Spleen (tissue), 11 donors: ENCODE measurements around the gene PLSCR5. TPM values are rescaled to one million over a fixed set of nuclear protein-coding genes. Genes with fewer than 3 reads are reported as not detected.

Experiments
- DNase-seq: peaks from one replicate; pipeline ENCODE4 v3.0.0-alpha.2; 2020
- H3K27ac ChIP-seq, 8 donors: fragments of 200-600 bp; sonication (generic) in 7 of 8; 1 replicate in 4 of 8; 2 replicates in 4 of 8; pipeline versions ENCODE4 v1.5.0 to v1.8.0; 2016 to 2021; ENCODE audit warnings: inconsistent platforms in 4 of 8, mild to moderate bottlenecking in 4 of 8, moderate library complexity in 1 of 8
- H3K27me3 ChIP-seq, 7 donors: fragments of 200-600 bp; sonication (generic) in 6 of 7; replicated peaks in 1 of 7; 1 replicate in 4 of 7; 2 replicates in 3 of 7; pipeline versions ENCODE4 v1.5.0 to v1.8.0; 2016 to 2021; ENCODE audit warnings: inconsistent platforms in 3 of 7, mild to moderate bottlenecking in 1 of 7
- H3K36me3 ChIP-seq, 6 donors: fragments of 200-600 bp; sonication (generic) in 5 of 6; 1 replicate in 4 of 6; 2 replicates in 2 of 6; pipeline versions ENCODE4 v1.5.0 to v1.8.0; 2016 to 2021; ENCODE audit warnings: inconsistent platforms in 2 of 6
- H3K4me1 ChIP-seq, 6 donors: fragments of 200-600 bp; sonication (generic) in 5 of 6; 1 replicate in 3 of 6; 2 replicates in 3 of 6; pipeline versions ENCODE4 v1.5.0 to v1.8.0; 2016 to 2021; ENCODE audit warnings: inconsistent platforms in 3 of 6
- H3K4me3 ChIP-seq, 8 donors: fragments of 200-600 bp; sonication (generic) in 7 of 8; 1 replicate in 4 of 8; 2 replicates in 4 of 8; pipeline versions ENCODE4 v1.5.0 to v1.8.0; 2016 to 2021; ENCODE audit warnings: inconsistent platforms in 4 of 8, mild to moderate bottlenecking in 4 of 8, moderate library complexity in 2 of 8
- H3K9me3 ChIP-seq, 8 donors: fragments of 200-600 bp; sonication (generic) in 7 of 8; 1 replicate in 4 of 8; 2 replicates in 4 of 8; pipeline versions ENCODE4 v1.5.0 to v1.8.0; 2016 to 2021; ENCODE audit warnings: inconsistent platforms in 4 of 8
- POLR2A ChIP-seq, 3 donors: fragments of 450-650 bp; IDR thresholded peaks; one replicate each; pipeline ENCODE4 v1.5.1; 2017; ENCODE audit warnings: antibody characterized with exemption in 3 of 3, mild to moderate bottlenecking in 1 of 3
- POLR2AphosphoS5 ChIP-seq, 3 donors: sonication (generic); formaldehyde crosslinking; IDR thresholded peaks; one replicate each; pipeline ENCODE4 v1.5.1; 2017; ENCODE audit warnings: antibody characterized with exemption in 3 of 3
- WGBS, 5 donors: extraction: QIAGEN DNeasy Blood & Tissue Kit in 3 of 5; methylation state at CpG; one replicate each; pipeline versions ENCODE4 v1.1.5 to v1.1.7; 2013 to 2018; 5-methylcytosine and 5-hydroxymethylcytosine counted together
- intact Hi-C: fragments of 100-400 bp; cut with DNase I; formaldehyde crosslinking; loops from one replicate; pipeline ENCODE4 v1.15.0; 2023; ENCODE audit warnings: low total_unique reads
- polyA plus RNA-seq, 3 donors: library from polyadenylated mRNA; stranded (reverse); fragments of 200-250 nt; gene quantifications; one replicate each; pipeline ENCODE4 v1.2.1, GENCODE V29; 2013
- total RNA-seq, 7 donors: library from RNA; depleted of rRNA in 3 of 7; stranded (reverse); fragments of >200 nt in 3 of 7; fragmentation: NEBNext Ultra II Directional in 4 of 7; extraction: Animal tissue kit (Norgen Biotek cat#: 25700) in 4 of 7; gene quantifications; one replicate each; pipeline versions ENCODE4 v1.1.0 to v1.2.1, GENCODE V29; 2016 to 2021
- TF ChIP-seq, protein P1 (sequence below), 11 experiments: fragments of 200-600 bp in 7 of 11; fragments of 450-650 bp in 4 of 11; sonication (generic) in 4 of 11; IDR thresholded peaks in 8 of 11; conservative IDR thresholded peaks in 3 of 11; 1 replicate in 7 of 11; 2 replicates in 4 of 11; pipeline versions ENCODE4 v1.4.0 to v1.8.0; 2016 to 2021; ENCODE audit warnings: antibody characterized with exemption in 11 of 11, inconsistent platforms in 4 of 11, mild to moderate bottlenecking in 1 of 11
- donor health status: healthy with polysubstance abuse.
- donor health status: DM: no; HTN: no; CAD: no; lungs with moderate emphysema.
- donor health status: DM: no; HTN: no; CAD: no.
- donor health status: Bipolar disorder and iron deficiency.
- donor health status: healthy.
- donor health status: DM: no; HTN: no; CAD: no.
- donor health status: DM: yes; HTN: yes; CAD: no.

Gene PLSCR5
- total and polyA plus RNA-seq, 10 donors: not detected

DNA sequence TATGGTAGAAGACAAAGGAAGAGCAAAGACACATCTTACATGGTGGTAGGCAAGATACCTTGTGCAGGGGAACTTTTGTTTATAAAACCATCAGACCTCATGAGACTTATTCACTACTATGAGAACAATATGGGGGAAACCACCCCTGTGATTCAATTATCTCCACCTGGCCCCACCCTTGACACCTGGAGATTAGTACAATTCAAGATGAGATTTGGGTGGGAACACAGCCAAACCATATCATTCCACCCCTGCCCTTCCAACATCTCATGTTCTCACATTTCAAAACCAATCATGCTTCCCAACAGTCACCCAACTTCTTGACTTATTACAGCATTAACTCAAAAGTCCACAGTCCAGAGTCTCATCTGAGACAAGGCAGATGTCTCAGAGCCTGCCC, 39.0 kb downstream of the PLSCR5 start:
- no peaks in the 10 kb centered on the region for H3K4me1 ChIP-seq

DNA sequence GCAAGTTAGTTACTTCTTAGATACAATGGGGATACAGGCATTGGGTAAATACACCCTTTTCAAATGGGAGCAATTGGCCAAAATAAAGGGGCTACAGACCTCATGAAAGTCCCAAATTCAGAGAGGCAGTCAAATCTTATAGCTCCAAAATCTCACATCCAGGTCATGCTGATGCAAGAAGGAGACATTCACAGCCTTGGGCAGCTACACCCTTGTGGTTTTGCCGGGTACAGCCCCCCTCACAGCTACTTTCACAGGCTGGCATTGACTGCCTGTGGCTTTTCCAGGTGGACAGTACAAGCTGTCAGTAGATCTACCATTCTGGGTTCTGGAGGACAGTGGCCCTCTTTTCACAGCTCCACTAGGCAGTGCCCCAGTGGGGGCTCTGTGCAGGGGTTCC, 43.3 kb downstream of the PLSCR5 start:
- no peaks in the 10 kb centered on the region for H3K9me3 ChIP-seq

More for the DNA sequence above, 39.0 kb downstream of the PLSCR5 start:
- intact Hi-C loops: no loop called here
- Histone ChIP-seq H3K4me3 (no peak overlapping the region), H3K36me3 (no peaks in the 10 kb centered on the region), H3K27me3 (no peaks in the 10 kb centered on the region), H3K9me3 (no peaks in the 10 kb centered on the region), H3K27ac (no peak overlapping the region)
- DNase-seq: no peak
- no peak for TF ChIP-seq POLR2AphosphoS5 (IDR thresholded peaks at IDR 0.05)

DNA sequence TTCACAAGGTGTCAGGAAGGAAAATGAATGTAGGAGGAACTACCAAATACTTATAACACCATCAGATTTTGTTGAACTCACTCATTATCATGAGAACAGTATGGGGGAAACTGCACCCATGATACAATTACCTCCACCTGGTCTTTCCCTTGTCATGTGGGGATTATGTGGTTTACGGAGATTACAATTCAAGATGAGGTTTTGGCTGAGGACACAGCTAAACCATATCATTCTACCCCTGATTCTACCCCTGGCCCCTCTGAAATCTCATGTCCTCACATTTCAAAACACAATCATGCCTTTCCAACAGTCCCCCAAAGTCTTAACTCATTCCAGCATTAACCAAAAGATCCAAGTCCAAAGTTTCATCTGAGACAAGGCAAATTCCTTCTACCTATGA, 43.7 kb downstream of the PLSCR5 start:
- no peak for DNase-seq
- H3K4me3 ChIP-seq: no peak overlapping the region
- no peaks in the 10 kb centered on the region for H3K27me3 ChIP-seq
- no peak overlapping the region for H3K27ac ChIP-seq
- 91 to 97% (median 95%) methylated on average over 1 of the region's 1 CpG for WGBS, 5 donors
- no peaks in the 10 kb centered on the region for H3K36me3 ChIP-seq
- intact Hi-C loops: no loop called here
- no peaks in the 10 kb centered on the region for H3K9me3 ChIP-seq
- TF ChIP-seq POLR2AphosphoS5 (IDR thresholded peaks at IDR 0.05) (no peak), POLR2A (IDR thresholded peaks at IDR 0.05) (no peak)
- TF ChIP-seq, protein P1, sequence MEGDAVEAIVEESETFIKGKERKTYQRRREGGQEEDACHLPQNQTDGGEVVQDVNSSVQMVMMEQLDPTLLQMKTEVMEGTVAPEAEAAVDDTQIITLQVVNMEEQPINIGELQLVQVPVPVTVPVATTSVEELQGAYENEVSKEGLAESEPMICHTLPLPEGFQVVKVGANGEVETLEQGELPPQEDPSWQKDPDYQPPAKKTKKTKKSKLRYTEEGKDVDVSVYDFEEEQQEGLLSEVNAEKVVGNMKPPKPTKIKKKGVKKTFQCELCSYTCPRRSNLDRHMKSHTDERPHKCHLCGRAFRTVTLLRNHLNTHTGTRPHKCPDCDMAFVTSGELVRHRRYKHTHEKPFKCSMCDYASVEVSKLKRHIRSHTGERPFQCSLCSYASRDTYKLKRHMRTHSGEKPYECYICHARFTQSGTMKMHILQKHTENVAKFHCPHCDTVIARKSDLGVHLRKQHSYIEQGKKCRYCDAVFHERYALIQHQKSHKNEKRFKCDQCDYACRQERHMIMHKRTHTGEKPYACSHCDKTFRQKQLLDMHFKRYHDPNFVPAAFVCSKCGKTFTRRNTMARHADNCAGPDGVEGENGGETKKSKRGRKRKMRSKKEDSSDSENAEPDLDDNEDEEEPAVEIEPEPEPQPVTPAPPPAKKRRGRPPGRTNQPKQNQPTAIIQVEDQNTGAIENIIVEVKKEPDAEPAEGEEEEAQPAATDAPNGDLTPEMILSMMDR (IDR thresholded peaks at IDR 0.05 in 8 of 11, conservative IDR thresholded peaks at IDR 0.05 in 3 of 11): no peak
- H3K4me1 ChIP-seq: peaks cover 0 to 15% (median 0%) of the 10 kb centered on the region in 6 donors

More for the DNA sequence above, 43.3 kb downstream of the PLSCR5 start:
- H3K27me3 ChIP-seq: no peaks in the 10 kb centered on the region
- 53 to 89% (median 70%) methylated on average over 1 of the region's 1 CpG for WGBS, 5 donors
- intact Hi-C loops: no loop called here
- H3K36me3 ChIP-seq: no peaks in the 10 kb centered on the region
- H3K4me1 ChIP-seq: peaks cover 0 to 15% (median 0%) of the 10 kb centered on the region in 6 donors
- DNase-seq: no peak
- H3K4me3 ChIP-seq: no peak overlapping the region
- H3K27ac ChIP-seq: no peak overlapping the region
- TF ChIP-seq POLR2AphosphoS5 (IDR thresholded peaks at IDR 0.05) (no peak), POLR2A (IDR thresholded peaks at IDR 0.05) (no peak)
- TF ChIP-seq, protein P1 (IDR thresholded peaks at IDR 0.05 in 8 of 11, conservative IDR thresholded peaks at IDR 0.05 in 3 of 11): no peak

DNA sequence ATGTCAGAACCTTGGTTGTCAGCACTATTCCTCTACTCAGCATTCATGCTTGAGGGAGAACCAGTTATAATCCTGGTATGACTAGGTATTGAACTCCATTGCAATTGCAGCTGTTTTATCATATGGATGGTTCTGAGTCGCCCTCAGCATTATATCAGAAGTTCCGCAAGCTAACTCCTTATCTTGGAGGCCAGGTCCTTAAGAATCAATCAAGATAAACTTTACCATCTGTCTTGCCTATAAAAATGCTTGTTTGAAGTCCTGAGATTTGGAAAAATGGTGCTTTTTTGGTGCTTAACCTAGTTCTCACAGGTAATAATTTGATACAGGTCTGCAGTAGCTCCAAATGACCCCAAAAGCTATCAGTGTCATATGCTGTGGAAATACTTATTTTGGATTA, 44.5 kb downstream of the PLSCR5 start:
- WGBS, 5 donors: 89 to 97% (median 95%) methylated on average over 2 of the region's 2 CpGs
- TF ChIP-seq POLR2A (IDR thresholded peaks at IDR 0.05) (no peak), POLR2AphosphoS5 (IDR thresholded peaks at IDR 0.05) (no peak)
- TF ChIP-seq, protein P1 (IDR thresholded peaks at IDR 0.05 in 8 of 11, conservative IDR thresholded peaks at IDR 0.05 in 3 of 11): no peak
- H3K4me1 ChIP-seq: peaks cover 0 to 15% (median 0%) of the 10 kb centered on the region in 6 donors
- intact Hi-C loops: no loop called here
- no peaks in the 10 kb centered on the region for H3K9me3 ChIP-seq
- no peaks in the 10 kb centered on the region for H3K36me3 ChIP-seq
- H3K27ac ChIP-seq: no peak overlapping the region
- H3K27me3 ChIP-seq: no peaks in the 10 kb centered on the region
- DNase-seq: no peak
- no peak overlapping the region for H3K4me3 ChIP-seq

DNA sequence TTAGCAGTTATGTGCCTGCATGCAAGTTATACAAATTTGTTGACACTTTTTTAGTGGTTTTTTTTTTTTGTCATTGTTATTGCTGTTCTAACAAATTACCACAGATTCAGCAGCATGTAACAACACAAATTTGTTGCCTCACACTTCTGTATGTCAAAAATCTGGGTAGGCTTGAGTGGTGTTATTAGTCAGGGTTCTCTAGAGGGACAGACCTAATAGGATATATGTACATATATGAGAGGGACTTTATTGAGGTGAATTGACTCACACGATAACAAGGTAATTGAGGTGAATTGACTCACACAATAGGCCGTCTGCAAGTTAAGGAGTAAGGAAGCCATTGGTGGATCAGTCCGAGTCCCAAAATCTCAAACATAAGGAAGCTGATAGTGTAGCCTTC, 45.8 kb downstream of the PLSCR5 start:
- Histone ChIP-seq H3K4me1 (peaks cover 0 to 16% (median 0%) of the 10 kb centered on the region in 6 donors), H3K36me3 (no peaks in the 10 kb centered on the region), H3K9me3 (no peaks in the 10 kb centered on the region), H3K4me3 (no peak overlapping the region), H3K27me3 (no peaks in the 10 kb centered on the region), H3K27ac (peak overlapping the region in 3 of 8 donors; percentile 19 to 74 (median 69))
- TF ChIP-seq POLR2A (IDR thresholded peaks at IDR 0.05) (no peak), POLR2AphosphoS5 (IDR thresholded peaks at IDR 0.05) (no peak)
- TF ChIP-seq, protein P1 (IDR thresholded peaks at IDR 0.05 in 8 of 11, conservative IDR thresholded peaks at IDR 0.05 in 3 of 11): no peak
- intact Hi-C loops: no loop called here
- no peak for DNase-seq
- 87 to 94% (median 89%) methylated on average over 3 of the region's 3 CpGs for WGBS, 5 donors
